ENCODE data around the gene WDR20.

Gene WDR20

DNA sequence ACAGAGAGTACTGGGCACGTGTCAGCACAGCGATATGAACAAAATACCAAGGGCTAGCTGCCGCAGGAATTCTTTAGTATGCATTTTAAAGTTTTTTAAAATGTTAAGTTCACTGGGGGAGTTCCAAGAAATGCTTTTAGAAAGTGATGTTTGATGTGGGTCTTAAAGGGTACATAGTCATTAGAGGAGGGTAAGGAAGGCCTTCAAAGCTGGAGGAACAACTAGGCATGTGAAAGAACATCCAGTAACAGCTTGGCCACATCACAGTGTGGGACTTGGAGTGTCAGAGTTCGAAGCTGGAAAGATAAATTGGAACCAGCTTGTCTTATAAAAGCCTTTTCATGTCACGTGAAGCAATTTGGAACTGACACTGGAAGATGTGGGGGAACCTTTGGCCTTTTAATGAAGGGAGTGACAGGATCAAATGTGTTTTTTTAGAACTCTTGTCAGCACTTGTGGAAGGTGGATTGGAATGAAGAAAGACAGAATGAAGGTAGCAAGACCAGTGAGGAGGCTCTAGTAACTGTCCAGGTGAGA, 57.7 kb downstream of the WDR20 start:
- 97% methylated on average over 5 of the region's 5 CpGs for WGBS
- no peak overlapping the region for H4K8ac ChIP-seq (ENCODE audit: low read length)
- DNase-seq = no peak

DNA sequence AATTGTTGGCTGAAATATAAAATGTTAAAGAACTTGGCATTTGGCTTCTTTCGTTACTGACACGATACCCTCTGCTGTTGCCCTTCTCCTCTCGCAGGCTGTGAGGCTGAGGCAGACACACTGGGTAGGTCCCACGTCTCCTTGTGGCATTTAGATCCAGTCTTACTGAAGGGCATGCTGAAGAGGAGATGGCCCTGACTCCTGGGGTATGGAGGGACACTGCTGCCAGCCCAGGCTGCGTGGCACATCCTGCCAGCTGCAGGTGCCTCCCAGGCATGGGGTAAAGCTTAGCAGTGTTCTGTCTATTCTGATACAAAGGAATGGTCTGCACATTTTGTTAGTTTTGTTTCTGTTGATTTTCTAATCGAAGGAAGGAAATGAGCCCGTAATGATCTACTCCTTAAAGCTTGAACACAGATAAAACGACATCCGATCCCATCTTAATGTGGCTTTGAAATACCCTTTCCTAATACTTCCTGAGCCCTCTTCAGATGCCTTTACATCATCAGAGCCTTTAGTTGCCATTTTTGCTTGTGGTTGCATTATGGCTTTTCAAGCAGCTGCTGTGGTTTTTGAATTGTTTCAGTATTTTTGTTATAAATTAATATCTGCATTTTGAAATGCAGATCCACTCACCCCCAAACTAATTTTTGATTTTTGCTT, 61.1 kb downstream of the WDR20 start:
- Histone ChIP-seq H3K27me3 (ENCODE audit: control insufficient read depth in 1 of 2, insufficient read depth in 1 of 2, low read length in 2 of 2) (no peaks in the 10 kb centered on the region), H3K18ac (ENCODE audit: low read depth in 1 of 2, low read length in 2 of 2) (no peak overlapping the region), H2BK120ac (ENCODE audit: low read depth, low read length) (no peak overlapping the region), H3K4ac (ENCODE audit: low read depth in 1 of 2, low read length in 2 of 2) (no peak overlapping the region), H3K4me1 (ENCODE audit: control insufficient read depth, insufficient read depth, low read depth, low read length) (peaks cover 9% of the 10 kb centered on the region), H3K4me2 (ENCODE audit: low read length, poor library complexity, severe bottlenecking) (no peak overlapping the region), H2BK5ac (ENCODE audit: low read depth, low read length, poor library complexity, severe bottlenecking) (no peak overlapping the region), H3K36me3 (ENCODE audit: control insufficient read depth in 1 of 2, insufficient read depth in 2 of 2, low read depth in 1 of 2, low read length in 2 of 2) (peaks cover 42 to 65% of the 10 kb centered on the region in 2 experiments), H2AFZ (ENCODE audit: low read depth, low read length) (no peak overlapping the region), H4K8ac (ENCODE audit: low read length) (no peak overlapping the region), H2BK15ac (ENCODE audit: low read depth, poor library complexity, severe bottlenecking) (no peak overlapping the region), H3K9me3 (ENCODE audit: control insufficient read depth, low read length) (no peaks in the 10 kb centered on the region), H3K14ac (ENCODE audit: low read length in 2 of 2) (peak overlapping the region in 1 of 2 experiments; percentile 21), H2BK12ac (ENCODE audit: low read length in 2 of 2) (no peak overlapping the region), H3K9ac (ENCODE audit: low read length) (no peak overlapping the region), H4K91ac (ENCODE audit: low read length) (no peak overlapping the region), H2AK5ac (ENCODE audit: low read length, severe bottlenecking) (no peak overlapping the region), H3K4me3 (ENCODE audit: insufficient read depth in 1 of 2, low read depth in 1 of 2, low read length in 2 of 2) (no peak overlapping the region), H3K79me1 (replicated peaks; ENCODE audit: low read length, poor library complexity, severe bottlenecking) (peaks cover 63% of the 10 kb centered on the region), H3K23ac (ENCODE audit: low read length in 2 of 2) (no peak overlapping the region), H3K27ac (ENCODE audit: low read length, poor library complexity, severe bottlenecking) (no peak overlapping the region)
- 95% methylated on average over 9 of the region's 9 CpGs for WGBS
- no peak for DNase-seq

More for the DNA sequence above, 57.7 kb downstream of the WDR20 start:
- H3K79me1 ChIP-seq (replicated peaks; ENCODE audit: low read length, poor library complexity, severe bottlenecking) = peaks cover 55% of the 10 kb centered on the region
- no peak overlapping the region for H3K18ac ChIP-seq (ENCODE audit: low read depth in 1 of 2, low read length in 2 of 2)
- H3K23ac ChIP-seq (ENCODE audit: low read length in 2 of 2) = no peak overlapping the region
- no peak overlapping the region for H2BK120ac ChIP-seq (ENCODE audit: low read depth, low read length)
- no peak overlapping the region for H2BK12ac ChIP-seq (ENCODE audit: low read length in 2 of 2)
- H3K4me1 ChIP-seq (ENCODE audit: control insufficient read depth, insufficient read depth, low read depth, low read length) = peaks cover 9% of the 10 kb centered on the region
- no peak overlapping the region for H3K4me2 ChIP-seq (ENCODE audit: low read length, poor library complexity, severe bottlenecking)
- H2BK5ac ChIP-seq (ENCODE audit: low read depth, low read length, poor library complexity, severe bottlenecking) = no peak overlapping the region
- H3K27ac ChIP-seq (ENCODE audit: low read length, poor library complexity, severe bottlenecking) = no peak overlapping the region
- no peaks in the 10 kb centered on the region for H3K27me3 ChIP-seq (ENCODE audit: control insufficient read depth in 1 of 2, insufficient read depth in 1 of 2, low read length in 2 of 2)
- H3K14ac ChIP-seq (ENCODE audit: low read length in 2 of 2) = no peak overlapping the region
- H3K36me3 ChIP-seq (ENCODE audit: control insufficient read depth in 1 of 2, insufficient read depth in 2 of 2, low read depth in 1 of 2, low read length in 2 of 2) = peaks cover 32 to 57% of the 10 kb centered on the region in 2 experiments
- no peak overlapping the region for H4K91ac ChIP-seq (ENCODE audit: low read length)
- H3K4ac ChIP-seq (ENCODE audit: low read depth in 1 of 2, low read length in 2 of 2) = no peak overlapping the region
- no peaks in the 10 kb centered on the region for H3K9me3 ChIP-seq (ENCODE audit: control insufficient read depth, low read length)
- no peak overlapping the region for H3K9ac ChIP-seq (ENCODE audit: low read length)
- no peak overlapping the region for H2BK15ac ChIP-seq (ENCODE audit: low read depth, poor library complexity, severe bottlenecking)
- H3K4me3 ChIP-seq (ENCODE audit: insufficient read depth in 1 of 2, low read depth in 1 of 2, low read length in 2 of 2) = no peak overlapping the region
- H2AFZ ChIP-seq (ENCODE audit: low read depth, low read length) = no peak overlapping the region
- H2AK5ac ChIP-seq (ENCODE audit: low read length, severe bottlenecking) = no peak overlapping the region

DNA sequence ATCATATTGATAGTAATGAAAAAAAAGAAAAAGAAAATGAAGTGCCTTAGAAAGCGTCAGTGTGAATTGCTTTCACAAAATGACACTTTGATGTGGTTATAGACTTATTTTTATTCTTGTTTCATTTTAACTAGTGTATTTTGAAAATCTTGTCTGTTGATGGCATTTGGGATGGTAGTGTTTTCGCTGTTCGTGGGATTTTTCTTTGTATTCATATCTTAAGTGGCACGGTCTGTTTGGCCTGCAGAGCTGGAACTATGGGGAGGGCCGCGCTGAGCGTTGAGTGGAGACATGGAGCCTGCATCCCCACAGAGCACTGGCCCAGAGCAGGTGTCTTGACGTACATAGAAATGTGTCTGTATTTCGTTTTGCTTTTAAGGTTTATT, 61.6 kb downstream of the WDR20 start:
- Histone ChIP-seq H3K4me3 (ENCODE audit: insufficient read depth in 1 of 2, low read depth in 1 of 2, low read length in 2 of 2) (no peak overlapping the region), H3K27ac (ENCODE audit: low read length, poor library complexity, severe bottlenecking) (no peak overlapping the region), H3K79me1 (replicated peaks; ENCODE audit: low read length, poor library complexity, severe bottlenecking) (peaks cover 63% of the 10 kb centered on the region), H3K27me3 (ENCODE audit: control insufficient read depth in 1 of 2, insufficient read depth in 1 of 2, low read length in 2 of 2) (no peaks in the 10 kb centered on the region), H2AK5ac (ENCODE audit: low read length, severe bottlenecking) (no peak overlapping the region), H3K4me1 (ENCODE audit: control insufficient read depth, insufficient read depth, low read depth, low read length) (peaks cover 9% of the 10 kb centered on the region), H2AFZ (ENCODE audit: low read depth, low read length) (no peak overlapping the region), H4K8ac (ENCODE audit: low read length) (no peak overlapping the region), H4K91ac (ENCODE audit: low read length) (no peak overlapping the region), H3K36me3 (ENCODE audit: control insufficient read depth in 1 of 2, insufficient read depth in 2 of 2, low read depth in 1 of 2, low read length in 2 of 2) (peaks cover 44 to 68% of the 10 kb centered on the region in 2 experiments), H2BK12ac (ENCODE audit: low read length in 2 of 2) (no peak overlapping the region), H3K9me3 (ENCODE audit: control insufficient read depth, low read length) (no peaks in the 10 kb centered on the region), H2BK5ac (ENCODE audit: low read depth, low read length, poor library complexity, severe bottlenecking) (no peak overlapping the region), H2BK15ac (ENCODE audit: low read depth, poor library complexity, severe bottlenecking) (no peak overlapping the region), H3K4ac (ENCODE audit: low read depth in 1 of 2, low read length in 2 of 2) (no peak overlapping the region), H3K9ac (ENCODE audit: low read length) (no peak overlapping the region), H3K18ac (ENCODE audit: low read depth in 1 of 2, low read length in 2 of 2) (no peak overlapping the region), H3K23ac (ENCODE audit: low read length in 2 of 2) (no peak overlapping the region), H3K4me2 (ENCODE audit: low read length, poor library complexity, severe bottlenecking) (no peak overlapping the region), H2BK120ac (ENCODE audit: low read depth, low read length) (no peak overlapping the region), H3K14ac (ENCODE audit: low read length in 2 of 2) (no peak overlapping the region)
- no peak for DNase-seq
- WGBS = 93% methylated on average over 9 of the region's 9 CpGs

DNA sequence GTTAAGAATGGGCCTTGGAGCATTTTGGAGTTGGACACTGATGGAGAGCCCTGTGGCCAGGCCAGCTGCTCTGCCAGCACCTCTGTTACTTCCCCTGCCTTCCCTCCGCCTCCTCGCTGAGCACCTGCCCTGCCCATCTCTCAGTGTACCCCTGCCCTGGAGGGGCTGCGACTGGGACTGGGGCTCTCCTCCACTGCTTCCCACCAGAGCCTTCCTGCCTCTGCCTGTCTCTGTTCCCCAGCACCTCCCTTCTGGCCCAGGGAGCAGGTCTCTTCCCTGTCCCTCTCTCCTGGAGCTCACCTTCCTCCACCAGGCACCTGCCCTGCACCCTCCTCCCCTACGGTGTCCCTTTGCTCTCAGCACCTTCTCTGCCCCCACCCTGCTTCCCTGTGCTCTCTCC, 62.1 kb downstream of the WDR20 start:
- WGBS = 80% methylated on average over 4 of the region's 4 CpGs
- Histone ChIP-seq H3K36me3 (ENCODE audit: control insufficient read depth in 1 of 2, insufficient read depth in 2 of 2, low read depth in 1 of 2, low read length in 2 of 2) (peaks cover 48 to 65% of the 10 kb centered on the region in 2 experiments), H2BK120ac (ENCODE audit: low read depth, low read length) (no peak overlapping the region), H2AK5ac (ENCODE audit: low read length, severe bottlenecking) (no peak overlapping the region), H3K4me1 (ENCODE audit: control insufficient read depth, insufficient read depth, low read depth, low read length) (peaks cover 13% of the 10 kb centered on the region), H2AFZ (ENCODE audit: low read depth, low read length) (no peak overlapping the region), H3K79me1 (replicated peaks; ENCODE audit: low read length, poor library complexity, severe bottlenecking) (peaks cover 63% of the 10 kb centered on the region), H3K14ac (ENCODE audit: low read length in 2 of 2) (peak overlapping the region in 1 of 2 experiments; percentile 13), H2BK15ac (ENCODE audit: low read depth, poor library complexity, severe bottlenecking) (no peak overlapping the region), H4K91ac (ENCODE audit: low read length) (no peak overlapping the region), H2BK12ac (ENCODE audit: low read length in 2 of 2) (no peak overlapping the region), H3K18ac (ENCODE audit: low read depth in 1 of 2, low read length in 2 of 2) (no peak overlapping the region), H3K27me3 (ENCODE audit: control insufficient read depth in 1 of 2, insufficient read depth in 1 of 2, low read length in 2 of 2) (no peaks in the 10 kb centered on the region), H4K8ac (ENCODE audit: low read length) (no peak overlapping the region), H3K9ac (ENCODE audit: low read length) (no peak overlapping the region), H3K27ac (ENCODE audit: low read length, poor library complexity, severe bottlenecking) (no peak overlapping the region), H3K23ac (ENCODE audit: low read length in 2 of 2) (no peak overlapping the region), H2BK5ac (ENCODE audit: low read depth, low read length, poor library complexity, severe bottlenecking) (no peak overlapping the region), H3K4me2 (ENCODE audit: low read length, poor library complexity, severe bottlenecking) (no peak overlapping the region), H3K4me3 (ENCODE audit: insufficient read depth in 1 of 2, low read depth in 1 of 2, low read length in 2 of 2) (no peak overlapping the region), H3K4ac (ENCODE audit: low read depth in 1 of 2, low read length in 2 of 2) (no peak overlapping the region), H3K9me3 (ENCODE audit: control insufficient read depth, low read length) (no peaks in the 10 kb centered on the region)
- DNase-seq = no peak
